Islet precursor cell (in vitro differentiated cells): ENCODE data around the gene NAV3.

ENCODE experiments used
- DNase-seq: peaks from one replicate; pipeline ENCODE4 v3.0.0-alpha.2; 2018

NAV3 gene, protein sequence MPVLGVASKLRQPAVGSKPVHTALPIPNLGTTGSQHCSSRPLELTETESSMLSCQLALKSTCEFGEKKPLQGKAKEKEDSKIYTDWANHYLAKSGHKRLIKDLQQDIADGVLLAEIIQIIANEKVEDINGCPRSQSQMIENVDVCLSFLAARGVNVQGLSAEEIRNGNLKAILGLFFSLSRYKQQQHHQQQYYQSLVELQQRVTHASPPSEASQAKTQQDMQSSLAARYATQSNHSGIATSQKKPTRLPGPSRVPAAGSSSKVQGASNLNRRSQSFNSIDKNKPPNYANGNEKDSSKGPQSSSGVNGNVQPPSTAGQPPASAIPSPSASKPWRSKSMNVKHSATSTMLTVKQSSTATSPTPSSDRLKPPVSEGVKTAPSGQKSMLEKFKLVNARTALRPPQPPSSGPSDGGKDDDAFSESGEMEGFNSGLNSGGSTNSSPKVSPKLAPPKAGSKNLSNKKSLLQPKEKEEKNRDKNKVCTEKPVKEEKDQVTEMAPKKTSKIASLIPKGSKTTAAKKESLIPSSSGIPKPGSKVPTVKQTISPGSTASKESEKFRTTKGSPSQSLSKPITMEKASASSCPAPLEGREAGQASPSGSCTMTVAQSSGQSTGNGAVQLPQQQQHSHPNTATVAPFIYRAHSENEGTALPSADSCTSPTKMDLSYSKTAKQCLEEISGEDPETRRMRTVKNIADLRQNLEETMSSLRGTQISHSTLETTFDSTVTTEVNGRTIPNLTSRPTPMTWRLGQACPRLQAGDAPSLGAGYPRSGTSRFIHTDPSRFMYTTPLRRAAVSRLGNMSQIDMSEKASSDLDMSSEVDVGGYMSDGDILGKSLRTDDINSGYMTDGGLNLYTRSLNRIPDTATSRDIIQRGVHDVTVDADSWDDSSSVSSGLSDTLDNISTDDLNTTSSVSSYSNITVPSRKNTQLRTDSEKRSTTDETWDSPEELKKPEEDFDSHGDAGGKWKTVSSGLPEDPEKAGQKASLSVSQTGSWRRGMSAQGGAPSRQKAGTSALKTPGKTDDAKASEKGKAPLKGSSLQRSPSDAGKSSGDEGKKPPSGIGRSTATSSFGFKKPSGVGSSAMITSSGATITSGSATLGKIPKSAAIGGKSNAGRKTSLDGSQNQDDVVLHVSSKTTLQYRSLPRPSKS (N-terminal part only)

DNA sequence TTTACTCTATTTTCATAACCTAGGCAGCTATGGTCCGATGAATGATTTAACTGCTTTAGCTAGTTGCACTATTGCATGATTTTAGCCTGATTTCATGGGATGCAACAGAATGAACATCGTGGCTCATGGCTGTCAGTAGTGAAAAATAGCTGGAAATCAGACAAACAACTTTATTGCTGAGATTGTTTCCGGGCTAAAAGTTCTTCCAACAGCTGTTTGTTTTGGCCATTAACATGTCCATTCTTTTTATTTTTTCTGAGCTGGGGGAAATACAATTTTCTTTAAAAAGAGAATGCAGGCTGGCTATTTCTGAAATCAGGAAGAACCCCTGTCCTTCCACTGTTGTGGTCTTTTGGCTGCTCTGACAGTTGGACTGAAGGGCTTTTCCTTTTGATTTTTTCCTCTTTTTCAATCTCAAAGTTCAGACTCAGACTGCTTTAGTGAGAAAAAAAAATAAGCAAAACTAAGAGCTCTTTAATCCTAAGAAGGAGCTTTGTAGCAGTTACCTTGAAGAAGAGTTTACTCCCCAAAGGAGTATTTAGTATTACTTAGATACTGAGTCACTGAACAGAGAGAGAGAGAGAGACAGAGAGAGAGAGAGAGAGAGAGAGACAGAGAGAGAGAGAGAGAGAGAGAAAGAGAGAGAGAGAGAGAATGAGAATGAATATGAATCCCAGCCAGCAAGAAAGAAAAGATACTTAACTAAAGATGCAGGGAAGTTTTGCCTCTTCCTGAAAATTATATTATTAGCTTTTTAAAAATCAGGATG is at the start of gene NAV3:
TSS of gene NAV3 (plus strand) at position 312 of the 769 bp plus-strand sequence. CDS start 568 bp downstream, outside the sequence.
- DNase-seq = no peak

DNA sequence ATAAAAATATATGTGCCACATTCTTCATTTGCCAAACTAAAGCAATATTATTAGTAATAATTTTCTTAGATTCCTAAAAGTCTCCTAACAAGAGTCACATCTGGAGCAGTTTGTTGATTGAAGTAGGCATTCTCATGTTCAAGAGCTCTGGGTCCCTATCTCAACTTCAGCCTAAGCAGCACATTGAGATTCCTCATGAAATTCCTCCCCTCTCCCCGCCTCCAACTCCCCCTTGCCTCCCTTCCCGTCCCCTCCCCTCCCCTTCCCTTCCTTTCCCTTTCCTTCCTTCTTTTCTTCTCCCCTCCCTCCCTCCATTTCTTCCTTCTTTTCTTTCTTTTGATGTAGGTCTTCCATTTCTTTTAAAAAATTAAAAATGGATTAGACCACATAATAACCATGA is 48.7 kb upstream of the NAV3 start:
- DNase-seq = no peak

DNA sequence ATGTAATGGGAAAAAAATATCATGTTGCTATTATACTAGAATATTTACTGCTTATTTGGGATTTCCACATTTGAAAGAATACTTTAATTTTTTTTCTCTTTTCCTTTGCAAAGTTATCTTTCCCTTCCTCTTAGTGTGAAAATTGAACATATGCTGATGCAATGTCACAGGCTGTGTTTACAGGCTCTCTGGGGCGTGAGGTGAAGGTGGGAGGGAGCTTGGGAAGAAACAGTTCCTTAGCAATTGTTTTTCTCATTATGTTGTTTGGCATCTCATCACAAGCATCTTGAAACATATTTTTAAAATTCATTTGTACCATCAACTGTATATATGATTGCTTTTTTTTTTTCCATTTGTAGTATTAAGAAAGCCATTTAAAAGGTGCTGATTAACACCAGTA is 47.9 kb upstream of the NAV3 start:
- no peak for DNase-seq

DNA sequence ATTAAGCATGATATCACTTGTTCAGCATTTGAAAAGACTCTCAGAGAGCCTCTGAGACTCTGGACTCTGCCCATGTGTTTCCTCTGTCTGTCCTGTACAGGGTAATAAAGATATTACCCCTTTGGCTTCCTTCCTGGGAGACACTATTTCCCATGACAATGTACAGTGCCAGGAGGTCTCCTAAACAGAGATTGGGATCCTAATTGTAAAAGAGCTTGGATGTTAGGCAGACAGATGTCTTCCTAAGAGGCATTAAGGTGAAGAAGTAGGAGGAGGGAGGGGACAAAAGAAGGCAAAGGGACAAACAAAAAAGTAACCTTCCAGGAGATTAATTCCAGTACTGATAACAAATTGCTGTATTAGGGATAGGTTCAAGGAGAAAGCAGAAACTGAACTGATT is 45.5 kb upstream of the NAV3 start:
- no peak for DNase-seq

DNA sequence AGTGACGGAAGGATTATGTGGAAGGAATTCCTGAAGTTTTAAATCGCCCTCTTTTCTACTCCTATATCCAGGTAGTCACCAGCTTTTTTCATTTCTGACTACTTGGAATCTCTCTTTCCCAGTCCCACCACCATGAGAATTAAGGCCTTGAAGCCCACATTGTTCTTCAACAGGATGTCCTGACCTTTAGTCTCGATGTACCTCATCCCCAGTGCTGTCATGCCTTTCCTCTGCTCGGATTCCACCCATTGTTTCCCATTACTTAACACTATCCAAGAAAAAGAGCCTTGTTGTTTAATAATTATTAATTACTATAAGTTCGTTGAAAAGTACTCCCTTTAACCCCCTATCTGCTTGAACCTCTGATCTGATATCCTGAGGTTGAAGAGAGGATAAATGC is 44.0 kb upstream of the NAV3 start:
- no peak for DNase-seq

DNA sequence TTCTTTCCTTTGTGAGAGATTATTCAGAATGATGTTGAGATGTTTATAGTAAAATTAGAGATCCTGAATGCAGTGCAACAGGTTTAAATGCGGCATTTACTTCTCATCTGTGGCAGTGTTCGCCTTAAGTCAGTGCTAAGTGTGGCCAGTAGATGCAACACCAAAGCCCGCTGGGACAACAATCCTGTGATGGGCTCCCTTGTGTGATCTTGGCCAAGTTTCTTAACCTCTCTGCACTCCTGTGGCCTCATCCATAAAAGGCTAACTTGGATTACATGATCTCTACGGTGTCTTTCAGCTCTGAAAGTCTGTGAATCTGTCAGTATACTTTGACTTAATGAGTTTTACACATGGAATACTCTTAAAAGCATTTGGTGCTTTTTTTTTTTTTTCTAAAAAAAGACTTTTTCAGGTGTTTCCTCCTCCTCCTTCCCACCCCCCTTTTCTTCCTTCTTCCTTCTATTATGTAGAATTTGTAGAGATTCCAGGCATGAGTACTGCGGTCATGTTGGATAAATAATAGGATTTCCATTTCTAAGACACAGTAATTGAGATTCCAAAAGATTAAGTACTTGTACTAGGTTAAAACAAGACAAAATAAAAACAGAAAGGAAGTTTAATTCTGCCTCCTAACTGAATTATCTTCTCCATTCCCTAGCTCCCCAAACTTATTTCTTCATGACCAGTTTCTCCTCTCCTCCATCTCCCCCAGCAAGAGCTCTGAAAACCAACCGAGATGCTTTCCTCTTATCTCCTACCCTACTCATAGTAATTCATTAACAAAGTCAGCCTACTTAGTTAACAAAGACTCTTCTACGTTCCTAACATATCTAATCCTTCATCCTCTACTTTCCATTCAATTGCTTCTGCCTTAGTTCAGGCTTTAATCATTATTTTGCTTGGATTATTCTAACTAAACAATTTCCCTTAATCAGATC is 42.2 kb upstream of the NAV3 start:
- no peak for DNase-seq

DNA sequence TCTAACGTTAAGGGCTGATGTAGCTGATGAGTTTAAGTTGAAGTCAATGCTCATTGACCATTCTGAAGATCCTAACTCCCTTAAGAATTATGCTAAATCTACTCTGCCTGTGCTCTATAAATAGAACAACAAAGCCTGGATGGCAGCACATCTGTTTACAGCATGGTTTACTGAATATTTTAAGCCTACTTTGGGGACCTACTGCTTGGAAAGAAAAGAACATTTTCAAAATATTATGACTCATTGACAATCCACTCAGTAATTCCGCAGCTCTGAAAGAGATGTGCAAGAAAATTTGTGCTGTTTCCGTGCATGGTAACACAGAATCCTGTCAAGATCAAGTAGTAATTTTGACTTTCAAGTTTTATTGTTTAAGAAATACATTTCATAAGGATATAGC is 35.0 kb upstream of the NAV3 start:
- DNase-seq = no peak

DNA sequence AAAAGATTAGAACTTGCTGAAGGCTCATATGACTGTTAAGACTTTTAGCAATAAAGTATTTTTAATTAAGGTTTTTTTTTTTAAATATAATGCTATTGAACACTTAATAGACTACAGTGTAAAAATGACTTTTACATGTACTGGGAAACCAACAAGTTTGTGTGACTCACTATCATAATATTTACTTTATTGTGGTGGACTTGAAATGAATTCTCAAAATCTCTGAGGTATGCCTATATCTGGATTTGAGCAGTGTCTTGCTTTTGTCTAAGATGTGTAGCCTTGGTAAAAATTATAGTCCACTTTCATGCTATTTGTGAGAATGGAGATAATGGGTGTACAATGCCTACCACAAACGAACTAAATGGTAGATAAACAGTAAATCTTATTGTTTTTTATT is 33.9 kb upstream of the NAV3 start:
- no peak for DNase-seq

DNA sequence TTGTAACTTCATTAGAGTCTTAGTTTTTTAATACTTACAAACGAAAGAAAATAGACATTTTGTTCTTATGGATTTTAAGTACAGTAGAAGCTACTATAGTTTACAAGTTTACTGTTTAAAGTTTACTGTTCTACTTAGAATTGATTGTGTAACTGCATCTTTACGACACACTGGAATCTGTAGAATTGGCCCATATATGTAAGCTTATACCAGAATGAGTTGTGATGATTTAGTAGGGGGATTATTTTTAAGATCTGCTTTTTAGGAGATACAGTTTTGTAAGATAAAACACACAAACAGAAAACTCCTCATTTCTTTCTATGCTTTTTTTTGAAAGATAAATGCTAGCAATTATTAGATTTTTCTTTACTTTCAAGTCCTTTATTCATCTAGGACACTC is 30.2 kb upstream of the NAV3 start:
- DNase-seq = no peak

DNA sequence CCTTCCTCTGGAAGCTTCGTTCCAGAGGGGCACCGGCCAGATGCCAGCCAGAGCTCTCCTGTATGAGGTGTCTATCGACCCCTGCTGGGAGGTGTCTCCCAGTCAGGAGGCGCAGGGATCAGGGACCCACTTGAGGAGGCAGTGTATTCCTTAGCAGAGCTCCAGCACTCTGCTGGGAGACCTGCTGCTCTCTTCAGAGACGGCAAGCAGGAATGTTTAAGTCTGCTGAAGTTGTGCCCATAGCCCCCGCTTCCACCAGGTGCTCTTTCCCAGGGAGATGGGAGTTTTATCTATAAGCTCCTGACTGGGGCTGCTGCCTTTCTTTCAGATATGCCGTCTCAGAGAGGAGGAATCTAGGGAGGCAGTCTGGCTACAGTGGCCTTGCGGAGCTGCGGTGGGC is 22.2 kb upstream of the NAV3 start:
- DNase-seq = peak; percentile 68

DNA sequence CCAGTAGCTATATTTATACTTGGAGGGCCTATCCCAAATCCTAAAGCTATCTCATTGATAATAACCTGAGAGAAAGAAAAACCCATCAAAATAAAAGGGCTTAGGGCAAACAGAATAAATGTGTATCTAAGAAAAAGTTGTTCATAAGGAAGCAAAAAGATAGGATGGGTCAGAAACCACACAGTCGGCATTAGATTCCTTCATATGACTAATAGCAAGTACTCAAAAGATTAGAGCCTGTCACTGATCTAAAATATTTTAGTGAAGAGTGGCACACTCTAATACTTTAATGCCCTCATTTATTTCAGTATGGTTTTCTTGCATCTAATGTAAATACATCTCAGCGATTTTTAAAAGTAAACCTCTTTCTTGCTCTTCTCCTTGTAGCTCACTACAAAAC is 17.1 kb upstream of the NAV3 start:
- no peak for DNase-seq

DNA sequence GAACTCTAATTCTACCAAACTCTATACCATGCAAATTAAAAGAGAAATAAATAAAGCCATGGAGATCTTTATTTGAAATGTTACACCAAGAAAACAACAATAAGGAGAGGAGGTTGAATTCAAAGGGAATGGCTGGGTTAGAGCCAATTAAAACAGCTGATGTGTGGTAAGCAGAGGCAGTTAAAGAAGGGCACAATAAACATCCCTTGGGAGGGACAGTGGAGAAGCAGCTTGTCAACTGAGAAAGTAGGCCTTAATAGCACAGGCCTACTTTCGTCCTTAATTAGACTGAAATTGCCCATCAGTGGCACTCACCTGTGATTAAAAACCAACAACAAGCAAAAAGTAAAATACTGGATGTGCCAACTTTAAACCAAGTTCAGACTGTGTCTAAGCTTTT is 16.3 kb upstream of the NAV3 start:
- no peak for DNase-seq

DNA sequence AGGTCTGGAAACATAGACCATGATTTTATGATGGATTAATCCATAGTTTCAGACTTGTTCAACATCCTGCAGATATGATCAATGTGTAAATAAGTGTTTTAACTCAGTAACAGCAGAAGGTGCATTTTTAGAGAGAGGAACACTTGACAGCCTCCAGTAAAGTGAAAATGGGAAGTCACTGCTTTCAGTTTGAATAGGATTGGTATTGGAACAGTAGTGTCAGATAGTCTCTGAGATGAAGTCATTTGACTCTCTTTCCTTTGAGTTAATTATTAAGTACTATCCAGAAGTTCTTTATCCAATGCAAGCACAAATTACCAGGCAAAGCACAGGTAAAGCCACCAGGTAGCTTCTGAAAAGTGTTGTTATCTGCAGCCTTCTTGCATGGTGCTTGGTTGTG is 14.5 kb upstream of the NAV3 start:
- no peak for DNase-seq

DNA sequence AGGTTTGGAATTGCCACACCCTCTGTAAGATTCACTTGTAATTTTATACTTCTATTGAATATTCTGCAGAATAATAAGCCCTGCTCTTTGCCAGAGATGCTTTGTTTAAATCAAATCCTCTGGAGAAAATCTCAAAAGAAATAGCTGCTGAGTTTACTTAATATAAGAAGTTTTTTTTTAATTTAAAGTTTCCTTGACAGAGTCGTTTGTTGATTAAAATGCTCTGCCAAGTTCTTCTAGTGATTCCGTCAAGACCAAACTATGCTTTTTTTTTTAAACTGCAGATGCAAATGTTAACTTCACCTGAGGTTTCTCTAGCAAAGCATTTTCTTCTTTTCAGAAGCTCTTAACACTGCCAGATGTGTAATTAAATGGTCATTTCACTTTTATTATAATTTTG is 13.4 kb upstream of the NAV3 start:
- DNase-seq = no peak

DNA sequence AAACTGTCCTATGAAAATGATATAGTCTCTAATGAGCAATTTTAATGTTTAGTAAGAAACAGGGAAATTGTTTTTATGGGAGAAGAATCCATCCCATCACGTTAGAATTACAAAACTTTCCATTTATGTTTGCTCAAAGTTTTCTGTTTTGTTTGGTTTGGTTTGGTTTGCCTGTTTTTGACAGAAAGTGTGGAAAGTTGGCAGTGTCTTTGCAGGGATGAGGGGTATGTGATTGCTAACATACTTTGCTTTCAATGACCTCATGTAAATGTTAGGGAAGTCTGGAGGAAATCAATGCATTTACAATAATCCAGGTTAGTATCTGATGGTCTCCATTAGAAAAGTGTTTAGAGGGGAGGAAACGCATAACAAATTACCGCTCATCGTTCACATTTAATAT is 12.3 kb upstream of the NAV3 start:
- no peak for DNase-seq

DNA sequence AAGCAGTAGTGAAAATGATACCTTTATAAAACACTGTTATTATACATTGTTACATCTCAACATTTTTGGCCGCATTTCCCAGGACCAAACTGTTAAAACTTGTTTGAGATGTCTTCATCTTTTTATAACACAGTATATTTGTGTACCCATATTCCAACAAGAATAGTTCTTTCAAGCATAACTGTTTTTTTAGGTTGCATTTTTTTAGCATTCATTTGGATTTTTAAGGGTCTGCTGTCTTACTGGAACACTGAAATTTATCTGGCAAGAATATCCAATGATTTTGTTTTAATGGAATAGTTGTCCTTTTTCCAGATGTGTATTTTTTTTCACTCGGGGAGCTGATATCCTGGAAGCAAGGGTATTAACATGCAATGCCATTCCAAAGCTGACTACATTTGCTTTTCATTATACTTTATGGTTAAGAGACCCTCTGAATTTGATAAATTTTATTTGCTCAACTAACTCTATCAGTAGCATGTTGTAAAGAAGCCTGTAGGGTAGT is 8.9 kb upstream of the NAV3 start:
- DNase-seq = no peak

DNA sequence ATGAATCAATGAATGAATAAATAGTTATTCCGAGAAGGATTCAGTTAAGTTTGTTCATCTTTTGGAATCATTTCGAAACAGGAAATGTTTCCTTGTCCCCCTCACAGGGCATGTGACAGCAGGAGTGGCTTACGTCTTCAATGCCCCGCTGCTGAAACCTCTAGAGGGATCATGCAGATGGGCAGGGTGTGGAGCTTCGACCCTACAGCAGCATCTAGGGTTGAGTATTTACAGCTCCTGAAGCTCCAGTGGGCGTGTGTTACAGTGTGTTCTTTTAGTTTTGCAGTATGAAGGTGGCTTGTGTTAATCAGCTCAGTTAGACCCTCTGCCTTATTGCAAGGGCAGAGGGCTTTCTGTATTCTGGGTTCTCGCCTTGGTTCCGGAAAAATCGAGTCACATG is 2.6 kb downstream of the NAV3 start:
- no peak for DNase-seq

DNA sequence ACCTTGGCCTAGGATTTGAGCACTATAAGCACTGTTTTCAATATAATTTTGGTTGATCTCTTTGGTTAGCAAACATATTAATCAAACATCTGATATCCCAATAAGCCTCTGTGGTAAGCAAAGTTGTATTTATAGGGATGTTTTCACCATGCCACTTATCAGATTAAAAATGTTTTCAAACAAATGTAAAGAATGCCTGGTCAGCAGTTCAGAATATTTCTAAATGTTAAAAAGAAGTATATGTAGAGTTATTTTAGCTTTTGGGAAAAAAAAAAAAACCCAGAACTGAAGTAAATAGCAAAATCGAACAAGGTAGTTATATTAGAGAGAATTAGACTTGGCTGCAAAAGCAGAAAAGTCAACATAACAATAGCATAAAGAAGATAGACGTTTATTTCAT is 3.9 kb downstream of the NAV3 start:
- DNase-seq = no peak

DNA sequence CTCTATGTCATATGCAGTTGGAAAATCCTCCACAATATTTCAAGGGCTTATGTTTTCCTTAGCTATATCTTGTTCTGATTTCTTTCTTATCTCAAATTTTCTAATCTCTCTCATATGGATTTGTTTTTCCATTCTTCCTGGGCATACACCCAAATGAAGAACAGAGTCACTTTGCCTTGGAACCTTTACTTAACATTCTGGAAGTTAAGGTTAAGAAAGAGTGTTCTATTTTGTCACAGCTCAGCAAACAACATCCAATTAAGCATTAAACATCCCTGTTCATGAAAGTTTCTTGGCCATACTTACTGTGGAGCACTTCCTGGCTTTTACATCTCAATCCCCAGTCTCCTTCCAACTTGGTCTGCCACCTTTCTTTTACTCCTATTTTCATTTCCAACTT is 5.3 kb downstream of the NAV3 start:
- DNase-seq = no peak

DNA sequence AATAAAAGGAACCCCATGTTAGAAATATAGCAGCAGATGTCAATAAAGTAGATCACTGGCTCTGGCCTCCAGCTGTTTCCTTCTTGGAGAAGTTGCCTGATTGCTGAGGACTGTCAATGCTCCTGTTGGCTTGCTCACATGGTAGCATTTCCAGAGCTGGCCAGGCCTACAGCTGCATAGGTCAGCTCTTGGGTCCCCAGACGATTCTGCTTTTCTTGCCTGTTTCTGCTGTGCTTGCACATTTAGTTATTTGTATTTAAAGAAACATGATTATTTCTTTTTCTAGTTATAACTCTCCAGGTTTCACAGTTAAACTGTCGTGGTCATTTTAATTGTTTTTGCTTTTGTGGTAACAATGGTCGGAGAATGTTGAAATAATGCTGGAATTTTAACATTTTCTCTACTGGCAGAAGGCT is 7.2 kb downstream of the NAV3 start:
- no peak for DNase-seq

DNA sequence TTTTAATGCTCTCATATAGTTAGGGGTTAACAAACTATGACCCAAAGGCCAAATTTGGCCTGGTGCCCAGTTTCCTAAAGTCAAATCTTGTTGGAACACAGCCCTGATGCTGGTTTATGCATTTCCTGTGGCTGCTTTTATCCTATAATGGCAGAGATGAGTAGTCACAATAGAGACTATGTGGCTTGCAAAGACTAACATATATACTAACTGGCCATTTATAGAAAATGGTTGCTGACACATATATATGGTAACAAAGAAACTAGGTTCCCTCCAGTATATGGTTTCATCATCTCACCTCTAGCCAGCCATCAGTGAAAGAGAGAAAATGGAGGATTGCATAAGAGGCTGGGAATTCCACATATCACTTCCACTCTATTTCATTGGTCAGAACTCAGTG is 10.8 kb downstream of the NAV3 start:
- no peak for DNase-seq

DNA sequence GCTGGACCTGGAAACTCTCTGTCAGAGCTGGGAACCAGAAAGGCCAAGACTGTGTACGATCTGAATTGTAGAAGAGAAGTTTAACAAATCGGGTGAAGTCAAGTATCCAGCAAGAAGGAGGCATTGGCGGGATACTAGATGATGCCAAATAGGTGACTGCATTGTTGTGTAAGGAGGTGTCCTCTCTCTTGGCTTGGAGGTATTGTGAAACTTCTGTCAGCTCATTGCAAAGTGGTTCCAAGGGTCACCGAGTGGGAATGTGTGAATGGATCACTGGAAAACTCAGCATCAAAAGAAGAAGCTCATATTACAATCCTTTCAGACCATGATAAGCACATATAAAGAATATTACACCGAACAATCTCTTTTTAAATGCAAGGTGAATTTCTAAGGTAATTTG is 11.7 kb downstream of the NAV3 start:
- no peak for DNase-seq
